MM.1S (cell line): Measurements from ENCODE around the gene PRODH2.

Source experiments
- CTCF ChIP-seq: fragments of 300-600 bp; sonication (generic); IDR thresholded peaks from 2 replicates; pipeline ENCODE4 v1.5.1; 2016; ENCODE audit warnings: antibody characterized with exemption, low read length, mixed read lengths
- EZH2 ChIP-seq: fragments of 300-600 bp; sonication (generic); optimal IDR thresholded peaks from 2 replicates; pipeline ENCODE3; 2017; ENCODE audit warnings: low read depth, mild to moderate bottlenecking, antibody characterized with exemption, low read length, mixed read lengths
- EZH2phosphoT487 ChIP-seq: fragments of 300-600 bp; sonication (generic); IDR thresholded peaks from 2 replicates; pipeline ENCODE4 v1.6.1; 2018; ENCODE audit warnings: antibody characterized with exemption, low read length

- TF ChIP-seq CTCF = no peak
- no peak for TF ChIP-seq EZH2
- no peak for TF ChIP-seq EZH2phosphoT487
Observed at GRCh38 chr19:35792888-35793287, 19.8 kb downstream of the PRODH2 start.
